ENCODE data around the gene MAP3K6.

Gene MAP3K6

GRCh38 chr1:27307874-27308598, 58.7 kb downstream of the MAP3K6 start:
- no peak for DNase-seq (ENCODE audit: low read depth in 2 of 2, low spot score in 1 of 2)

DNA sequence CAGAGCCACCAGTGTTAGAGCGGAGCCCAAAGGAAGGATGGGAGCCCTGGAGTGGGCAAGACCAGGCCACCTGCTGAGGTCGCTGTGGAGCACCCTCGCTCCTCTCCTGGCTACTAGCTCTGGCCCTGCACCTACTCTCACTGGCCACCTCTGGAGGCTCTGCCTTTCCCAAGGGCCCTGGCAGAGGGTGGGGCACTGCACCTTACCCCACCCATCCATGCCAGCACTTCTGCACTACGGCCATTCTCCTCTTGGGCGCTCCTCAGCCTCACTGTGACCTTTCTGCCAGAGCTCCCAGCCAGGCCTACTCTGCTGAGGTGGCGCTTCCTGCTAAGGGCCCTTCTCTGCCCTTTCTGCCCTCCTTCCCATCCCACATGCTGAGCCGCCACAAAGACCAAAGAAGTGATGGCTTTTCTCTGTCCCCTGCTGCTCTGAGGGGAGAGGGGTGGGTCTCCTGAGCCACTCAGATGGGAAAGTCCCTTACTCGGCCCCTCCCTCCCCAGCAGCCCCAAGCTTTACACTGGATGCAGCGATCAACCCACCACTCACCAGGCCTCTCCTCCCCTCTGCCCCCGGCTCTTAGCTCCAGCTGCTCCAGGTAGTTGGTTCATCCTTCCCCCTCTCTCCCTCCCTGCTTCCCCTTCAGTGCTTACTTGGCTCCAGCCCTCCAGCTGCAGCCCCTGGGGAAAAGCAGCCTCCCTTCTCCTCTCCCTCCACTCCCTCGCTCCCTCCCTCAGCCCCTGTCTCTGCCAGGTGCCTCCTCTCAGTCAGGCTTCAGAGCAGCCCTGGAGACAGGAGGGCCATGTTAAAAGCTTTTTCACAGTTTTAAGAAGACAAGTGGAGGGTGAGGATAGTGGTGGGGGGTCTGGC, 59.6 kb downstream of the MAP3K6 start:
- DNase-seq (ENCODE audit: low read depth in 2 of 2, low spot score in 1 of 2): no peak

GRCh38 chr1:27306071-27306470, 60.7 kb downstream of the MAP3K6 start:
- no peak for DNase-seq (ENCODE audit: low read depth in 2 of 2, low spot score in 1 of 2)

All from stimulated activated CD8-positive, alpha-beta memory T cell treated with anti-CD3 and anti-CD28 coated beads, Interleukin-4, amount 100 ng/mL, for 4 hours (primary cell).